Measurements from ENCODE around the gene M6PR.
"Not testable (repeated sequence)": the region's sequence is repeated elsewhere in the genome, so short reads cannot be mapped to it uniquely, and the experiment has no call there.

Gene M6PR

DNA sequence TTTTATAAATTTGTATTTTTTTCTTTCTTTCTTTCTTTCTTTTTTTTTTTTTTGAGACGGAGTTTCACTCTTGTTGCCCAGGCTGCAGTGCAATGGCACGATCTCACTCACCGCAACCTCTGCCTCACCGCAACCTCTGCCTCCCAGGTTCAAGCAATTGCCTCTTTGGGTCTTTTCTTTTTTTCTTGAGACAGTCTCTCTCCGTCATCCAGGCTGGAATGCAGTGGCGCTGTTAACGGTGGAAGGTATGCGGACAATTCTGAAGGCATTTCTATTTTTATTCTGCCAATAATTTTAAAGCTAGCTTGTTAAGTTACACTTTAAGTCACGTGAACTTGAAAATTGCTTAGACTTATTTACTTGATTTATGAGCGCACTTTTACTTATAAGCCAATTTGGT is 43.9 kb downstream of the M6PR start:
- TF ChIP-seq, protein P1, sequence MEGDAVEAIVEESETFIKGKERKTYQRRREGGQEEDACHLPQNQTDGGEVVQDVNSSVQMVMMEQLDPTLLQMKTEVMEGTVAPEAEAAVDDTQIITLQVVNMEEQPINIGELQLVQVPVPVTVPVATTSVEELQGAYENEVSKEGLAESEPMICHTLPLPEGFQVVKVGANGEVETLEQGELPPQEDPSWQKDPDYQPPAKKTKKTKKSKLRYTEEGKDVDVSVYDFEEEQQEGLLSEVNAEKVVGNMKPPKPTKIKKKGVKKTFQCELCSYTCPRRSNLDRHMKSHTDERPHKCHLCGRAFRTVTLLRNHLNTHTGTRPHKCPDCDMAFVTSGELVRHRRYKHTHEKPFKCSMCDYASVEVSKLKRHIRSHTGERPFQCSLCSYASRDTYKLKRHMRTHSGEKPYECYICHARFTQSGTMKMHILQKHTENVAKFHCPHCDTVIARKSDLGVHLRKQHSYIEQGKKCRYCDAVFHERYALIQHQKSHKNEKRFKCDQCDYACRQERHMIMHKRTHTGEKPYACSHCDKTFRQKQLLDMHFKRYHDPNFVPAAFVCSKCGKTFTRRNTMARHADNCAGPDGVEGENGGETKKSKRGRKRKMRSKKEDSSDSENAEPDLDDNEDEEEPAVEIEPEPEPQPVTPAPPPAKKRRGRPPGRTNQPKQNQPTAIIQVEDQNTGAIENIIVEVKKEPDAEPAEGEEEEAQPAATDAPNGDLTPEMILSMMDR (conservative IDR thresholded peaks at IDR 0.05; ENCODE audit: control insufficient read depth, insufficient read depth, low read depth, low read length), result no peak
- H3K4me3 ChIP-seq (ENCODE audit: control insufficient read depth, low read depth, low read length), result no peak overlapping the region
- no peak for DNase-seq (ENCODE audit: low read depth)

DNA sequence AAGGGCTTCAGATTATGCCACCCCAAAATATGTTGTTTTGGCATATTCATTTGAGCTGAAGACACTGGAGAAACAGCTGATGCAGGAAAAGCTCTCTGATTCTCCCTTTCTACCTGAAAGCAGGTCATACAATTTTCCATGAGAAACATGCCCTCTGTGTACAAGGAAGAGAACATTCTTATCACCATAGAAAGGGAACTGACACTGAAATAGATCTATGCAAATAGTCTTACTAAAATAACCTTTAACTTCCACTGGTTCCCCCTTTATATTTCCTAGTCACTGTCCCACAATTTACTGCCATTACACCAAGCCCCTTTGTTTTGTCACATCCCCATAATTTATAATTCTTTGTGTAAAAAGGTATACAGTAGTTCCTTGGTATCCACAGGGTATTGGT is 44.8 kb downstream of the M6PR start:
- H3K4me3 ChIP-seq (ENCODE audit: control insufficient read depth, low read depth, low read length), result no peak overlapping the region
- DNase-seq (ENCODE audit: low read depth), result no peak
- TF ChIP-seq, protein P1 (conservative IDR thresholded peaks at IDR 0.05; ENCODE audit: control insufficient read depth, insufficient read depth, low read depth, low read length), result no peak

DNA sequence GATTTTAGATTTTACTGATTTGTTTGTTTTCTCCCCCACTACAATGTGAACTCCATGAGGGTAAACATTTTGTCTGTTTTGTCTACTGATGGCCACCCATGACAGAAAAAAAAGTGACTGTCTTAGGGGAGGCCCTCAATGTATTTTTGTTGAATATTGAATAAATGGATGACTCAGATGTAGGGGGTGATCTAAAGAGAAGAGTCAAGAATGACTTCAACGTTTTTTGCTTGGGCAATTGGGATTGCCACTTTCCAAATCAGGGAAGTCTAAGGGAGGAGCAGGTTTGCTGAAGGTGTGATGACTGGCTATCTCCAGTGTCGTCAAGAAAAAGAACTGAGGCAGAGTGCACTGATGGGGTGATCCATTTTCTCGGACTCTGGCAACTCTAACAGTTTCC is 45.8 kb downstream of the M6PR start:
- H3K4me3 ChIP-seq (ENCODE audit: control insufficient read depth, low read depth, low read length), result no peak overlapping the region
- TF ChIP-seq, protein P1 (conservative IDR thresholded peaks at IDR 0.05; ENCODE audit: control insufficient read depth, insufficient read depth, low read depth, low read length), result no peak
- no peak for DNase-seq (ENCODE audit: low read depth)

DNA sequence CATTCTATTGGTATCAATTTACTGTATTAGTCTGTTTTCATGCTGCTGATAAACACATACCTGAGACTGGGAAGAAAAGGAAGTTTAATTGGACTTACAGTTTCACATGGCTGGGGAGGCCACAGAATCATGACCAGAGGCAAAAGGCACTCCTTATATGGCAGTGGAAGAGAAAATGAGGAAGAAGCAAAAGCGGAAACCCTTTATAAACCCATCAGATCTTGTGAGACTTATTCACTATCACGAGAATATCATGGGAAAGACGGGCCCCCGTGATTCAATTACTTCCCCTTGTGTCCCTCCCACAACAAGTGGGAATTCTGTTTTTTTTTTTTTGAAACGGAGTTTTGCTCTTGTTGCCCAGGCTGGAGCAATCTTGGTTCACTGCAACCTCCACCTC is 46.7 kb downstream of the M6PR start:
- H3K4me3 ChIP-seq (ENCODE audit: control insufficient read depth, low read depth, low read length); DNase-seq (ENCODE audit: low read depth): not testable (repeated sequence)

DNA sequence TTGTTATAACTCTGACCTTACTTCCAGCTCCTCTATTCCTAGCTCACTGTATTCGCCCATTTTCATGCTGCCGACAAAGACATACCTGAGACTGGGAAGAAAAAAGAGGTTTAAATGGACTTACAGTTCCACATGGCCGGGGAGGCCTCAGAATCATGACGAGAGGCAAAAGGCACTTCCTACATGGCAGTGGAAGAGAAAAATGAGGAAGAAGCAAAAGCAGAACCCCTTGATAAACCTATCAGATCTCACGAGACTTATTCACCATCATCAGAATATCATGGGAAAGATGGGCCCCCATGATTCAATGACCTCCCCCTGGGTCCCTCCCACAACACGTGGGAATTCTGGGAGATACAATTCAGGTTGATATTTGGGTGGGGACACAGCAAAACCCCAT is 49.6 kb downstream of the M6PR start:
- TF ChIP-seq, protein P1 (conservative IDR thresholded peaks at IDR 0.05; ENCODE audit: control insufficient read depth, insufficient read depth, low read depth, low read length), result no peak
- no peak overlapping the region for H3K4me3 ChIP-seq (ENCODE audit: control insufficient read depth, low read depth, low read length)
- DNase-seq (ENCODE audit: low read depth), result no peak

DNA sequence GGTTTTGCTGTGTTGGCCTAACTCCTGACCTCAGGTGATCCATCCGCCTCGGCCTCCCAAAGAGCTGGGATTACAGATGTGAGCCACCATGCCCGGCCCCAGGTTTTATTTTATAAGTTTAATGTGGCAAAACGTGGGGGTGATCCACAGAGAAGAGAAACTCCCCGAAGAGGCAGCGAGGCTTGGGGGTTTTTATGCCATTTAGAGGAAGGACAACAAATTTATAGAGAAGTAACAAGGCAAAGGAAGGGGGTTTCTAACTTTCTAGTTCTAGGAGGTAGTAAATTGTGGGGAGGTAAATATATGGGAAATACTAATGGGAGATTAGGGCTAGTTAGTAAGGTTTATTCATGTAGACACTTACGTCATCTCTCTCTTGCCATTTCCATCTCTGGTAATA is 52.4 kb downstream of the M6PR start:
- no peak for DNase-seq (ENCODE audit: low read depth)
- TF ChIP-seq, protein P1 (conservative IDR thresholded peaks at IDR 0.05; ENCODE audit: control insufficient read depth, insufficient read depth, low read depth, low read length), result no peak
- no peak overlapping the region for H3K4me3 ChIP-seq (ENCODE audit: control insufficient read depth, low read depth, low read length)

DNA sequence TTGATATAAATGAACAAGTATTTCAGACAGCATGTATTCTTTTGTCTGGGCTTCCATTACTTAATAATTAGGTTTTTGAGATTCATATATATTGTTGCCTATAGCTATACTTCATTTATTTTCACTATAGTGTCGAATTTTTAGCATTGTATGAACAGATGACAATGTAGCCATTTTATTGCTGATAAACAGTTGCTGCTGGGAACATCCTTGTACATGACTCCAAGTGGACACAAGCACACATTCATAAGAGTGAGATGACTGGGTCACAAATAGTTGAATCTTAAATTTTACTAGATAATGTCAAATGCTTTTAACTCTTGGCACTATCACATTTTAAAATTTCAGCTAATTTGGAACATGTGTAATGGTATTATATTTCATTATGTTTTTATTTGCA is 54.5 kb downstream of the M6PR start:
- DNase-seq (ENCODE audit: low read depth), result no peak
- TF ChIP-seq, protein P1 (conservative IDR thresholded peaks at IDR 0.05; ENCODE audit: control insufficient read depth, insufficient read depth, low read depth, low read length), result no peak
- no peak overlapping the region for H3K4me3 ChIP-seq (ENCODE audit: control insufficient read depth, low read depth, low read length)
